Stomach smooth muscle (tissue), 2 donors: ENCODE data around the gene EHBP1.
A peak's percentile ranks its signal among the peaks of the same experiment; 100 is the strongest.

Source experiments
- H3K27ac ChIP-seq: one replicate; pipeline ENCODE4 v1.7.0; 2013; ENCODE audit warnings: mild to moderate bottlenecking, low read length, inconsistent platforms
- H3K27me3 ChIP-seq, 2 donors: one replicate each; pipeline ENCODE4 v1.7.0; 2013; ENCODE audit warnings: low read length in 2 of 2; ENCODE audit not compliant: insufficient read depth in 2 of 2, control insufficient read depth in 1 of 2
- H3K36me3 ChIP-seq, 2 donors: one replicate each; pipeline ENCODE4 v1.7.0; 2013; ENCODE audit warnings: low read length in 2 of 2; ENCODE audit not compliant: control insufficient read depth in 2 of 2, insufficient read depth in 2 of 2
- H3K4me1 ChIP-seq: one replicate; pipeline ENCODE4 v1.7.0; 2013; ENCODE audit warnings: low read length; ENCODE audit not compliant: control insufficient read depth, insufficient read depth
- H3K4me3 ChIP-seq, 2 donors: one replicate each; pipeline ENCODE4 v1.7.0; 2013; ENCODE audit warnings: low read length in 2 of 2
- H3K9ac ChIP-seq, 2 donors: one replicate each; pipeline ENCODE4 v1.7.0; 2013; ENCODE audit warnings: low read length in 2 of 2, mild to moderate bottlenecking in 1 of 2
- H3K9me3 ChIP-seq, 2 donors: one replicate each; pipeline ENCODE4 v1.7.0; 2013; ENCODE audit warnings: low read length in 2 of 2; ENCODE audit not compliant: control insufficient read depth in 2 of 2
- donor health status: healthy.
- donor health status: Pancreatic carcinoma.

The EHBP1 gene

DNA sequence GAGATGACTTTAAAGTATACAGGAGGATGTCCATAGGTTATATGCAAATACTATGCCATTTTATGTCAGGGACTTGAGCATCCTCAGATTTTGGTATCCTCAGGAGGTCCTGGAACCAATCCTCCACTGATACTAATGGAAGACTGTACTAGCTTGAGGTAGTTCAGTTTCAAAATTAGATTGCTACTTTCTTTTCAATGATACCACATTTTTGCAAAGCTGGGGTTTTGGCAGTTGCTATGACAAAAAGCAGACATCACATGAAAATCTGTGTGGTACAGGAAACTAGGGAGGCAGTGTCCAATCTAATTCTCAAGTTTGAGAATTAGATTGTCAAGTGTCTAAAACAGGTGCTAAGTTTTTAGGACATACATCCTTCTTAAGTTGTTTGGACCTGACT, 14.2 kb downstream of the EHBP1 start:
- Histone ChIP-seq H3K4me3 (no peak overlapping the region), H3K27me3 (no peaks in the 10 kb centered on the region), H3K36me3 (no peaks in the 10 kb centered on the region), H3K4me1 (peaks cover 5% of the 10 kb centered on the region), H3K27ac (no peak overlapping the region), H3K9ac (no peak overlapping the region), H3K9me3 (no peaks in the 10 kb centered on the region)

GRCh38 chr2:62722679-62723078, 17.2 kb downstream of the EHBP1 start:
- Histone ChIP-seq H3K4me1 (peaks cover 13% of the 10 kb centered on the region), H3K27ac (no peak overlapping the region), H3K27me3 (no peaks in the 10 kb centered on the region), H3K36me3 (no peaks in the 10 kb centered on the region), H3K9me3 (no peaks in the 10 kb centered on the region), H3K9ac (no peak overlapping the region), H3K4me3 (no peak overlapping the region)

DNA sequence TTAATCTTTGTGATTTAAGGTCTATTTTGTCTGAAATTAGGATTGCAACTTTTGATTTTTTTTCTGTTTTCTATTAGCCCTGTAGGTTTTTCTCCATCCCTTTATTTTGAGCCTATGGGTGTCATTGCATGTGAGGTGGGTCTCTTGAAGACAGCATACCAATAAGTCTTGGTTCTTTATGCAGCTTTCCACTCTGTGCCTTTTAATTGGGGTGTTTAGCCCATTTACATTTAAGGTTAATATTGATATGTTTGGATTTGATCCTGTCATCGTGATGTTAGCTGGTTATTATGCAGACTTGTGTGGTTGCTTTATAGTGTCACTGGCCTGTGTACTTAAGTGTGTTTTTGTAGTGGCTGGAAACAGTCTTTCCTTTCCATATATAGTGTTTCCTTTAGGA, 17.7 kb downstream of the EHBP1 start:
- Histone ChIP-seq H3K36me3 (no peaks in the 10 kb centered on the region), H3K4me1 (peaks cover 19% of the 10 kb centered on the region), H3K27me3 (no peaks in the 10 kb centered on the region), H3K9ac (no peak overlapping the region), H3K27ac (no peak overlapping the region), H3K4me3 (no peak overlapping the region), H3K9me3 (no peaks in the 10 kb centered on the region)

- H3K9ac ChIP-seq: no peak overlapping the region
- H3K27ac ChIP-seq: peak overlapping the region; percentile 53
- no peaks in the 10 kb centered on the region for H3K9me3 ChIP-seq
- H3K36me3 ChIP-seq: no peaks in the 10 kb centered on the region
- peaks cover 19% of the 10 kb centered on the region for H3K4me1 ChIP-seq
- H3K27me3 ChIP-seq: no peaks in the 10 kb centered on the region
- no peak overlapping the region for H3K4me3 ChIP-seq
These were observed 18.6 kb downstream of the EHBP1 start for GRCh38 chr2:62724106-62724505.

DNA sequence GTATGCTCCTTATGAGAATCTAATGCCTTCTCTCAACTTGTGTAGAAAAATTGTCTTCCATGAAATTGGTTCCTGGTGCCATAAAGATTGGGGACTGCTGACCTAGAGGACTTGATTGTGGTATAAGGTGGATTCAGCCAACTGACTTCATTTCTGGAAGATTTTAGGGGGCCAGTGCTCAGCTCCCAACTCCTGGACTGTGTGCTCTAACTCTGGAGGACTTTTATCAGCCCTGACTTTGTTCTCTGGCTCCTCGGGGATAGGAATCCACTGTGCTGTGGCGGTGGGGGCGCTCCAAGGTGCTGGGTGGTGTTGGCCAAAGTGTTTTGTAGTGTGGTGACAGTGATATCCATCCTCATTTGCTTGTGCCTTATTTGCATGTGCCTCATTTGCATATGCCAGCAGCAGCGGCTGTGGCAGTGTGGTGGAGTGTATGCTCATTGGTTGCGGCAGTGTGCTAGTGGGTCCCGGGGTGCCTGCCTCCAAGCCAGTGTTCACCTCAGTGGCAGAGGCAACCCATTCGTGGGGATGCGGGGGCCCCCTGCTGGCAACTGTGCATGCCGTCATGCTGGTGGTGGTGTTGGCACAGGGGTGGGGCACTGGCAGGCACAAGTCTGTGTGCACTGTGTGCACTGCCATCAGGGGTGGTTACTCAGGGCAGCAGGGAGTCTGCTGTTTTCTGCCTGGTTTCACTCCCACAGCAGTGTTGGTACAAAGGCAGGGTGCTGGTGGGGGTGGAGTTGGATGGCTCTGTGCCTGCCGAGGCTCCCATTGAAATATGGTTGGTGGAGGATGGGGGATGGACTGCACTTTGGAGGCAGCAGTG, 19.6 kb downstream of the EHBP1 start:
- Histone ChIP-seq H3K27ac (peak overlapping the region; percentile 53), H3K4me1 (peaks cover 19% of the 10 kb centered on the region), H3K4me3 (peak overlapping the region; percentile 28 to 31)

GRCh38 chr2:62725712-62726055, 20.2 kb downstream of the EHBP1 start:
- H3K27ac ChIP-seq: no peak overlapping the region
- no peaks in the 10 kb centered on the region for H3K27me3 ChIP-seq
- peaks cover 19% of the 10 kb centered on the region for H3K4me1 ChIP-seq
- H3K4me3 ChIP-seq: peak overlapping the region in 1 of 2 donors; percentile 31
- no peaks in the 10 kb centered on the region for H3K36me3 ChIP-seq
- no peaks in the 10 kb centered on the region for H3K9me3 ChIP-seq
- no peak overlapping the region for H3K9ac ChIP-seq

More for the DNA sequence above, 19.6 kb downstream of the EHBP1 start:
- H3K9ac ChIP-seq: no peak overlapping the region
- H3K36me3 ChIP-seq: no peaks in the 10 kb centered on the region
- no peaks in the 10 kb centered on the region for H3K9me3 ChIP-seq
- H3K27me3 ChIP-seq: no peaks in the 10 kb centered on the region

- Histone ChIP-seq H3K27me3 (no peaks in the 10 kb centered on the region), H3K27ac (peak overlapping the region; percentile 7), H3K36me3 (no peaks in the 10 kb centered on the region), H3K4me3 (no peak overlapping the region), H3K9ac (no peak overlapping the region), H3K4me1 (peaks cover 19% of the 10 kb centered on the region), H3K9me3 (peaks cover 3 to 4% of the 10 kb centered on the region in 2 donors)
These were observed 21.9 kb downstream of the EHBP1 start for GRCh38 chr2:62727259-62727867.

- Histone ChIP-seq H3K9ac (no peak overlapping the region), H3K36me3 (no peaks in the 10 kb centered on the region), H3K27ac (peak overlapping the region; percentile 7)
These were observed 22.5 kb downstream of the EHBP1 start for GRCh38 chr2:62727876-62728566.

GRCh38 chr2:62731275-62731674, 25.8 kb downstream of the EHBP1 start:
- H3K27me3 ChIP-seq: no peaks in the 10 kb centered on the region
- H3K27ac ChIP-seq: no peak overlapping the region
- peaks cover 3 to 4% of the 10 kb centered on the region in 2 donors for H3K9me3 ChIP-seq
- no peak overlapping the region for H3K9ac ChIP-seq
- H3K4me3 ChIP-seq: no peak overlapping the region
- peaks cover 7% of the 10 kb centered on the region for H3K4me1 ChIP-seq
- H3K36me3 ChIP-seq: no peaks in the 10 kb centered on the region

More at GRCh38 chr2:62727876-62728566, 22.5 kb downstream of the EHBP1 start:
- Histone ChIP-seq H3K4me3 (no peak overlapping the region), H3K4me1 (peaks cover 19% of the 10 kb centered on the region), H3K9me3 (peaks cover 3 to 4% of the 10 kb centered on the region in 2 donors), H3K27me3 (no peaks in the 10 kb centered on the region)

DNA sequence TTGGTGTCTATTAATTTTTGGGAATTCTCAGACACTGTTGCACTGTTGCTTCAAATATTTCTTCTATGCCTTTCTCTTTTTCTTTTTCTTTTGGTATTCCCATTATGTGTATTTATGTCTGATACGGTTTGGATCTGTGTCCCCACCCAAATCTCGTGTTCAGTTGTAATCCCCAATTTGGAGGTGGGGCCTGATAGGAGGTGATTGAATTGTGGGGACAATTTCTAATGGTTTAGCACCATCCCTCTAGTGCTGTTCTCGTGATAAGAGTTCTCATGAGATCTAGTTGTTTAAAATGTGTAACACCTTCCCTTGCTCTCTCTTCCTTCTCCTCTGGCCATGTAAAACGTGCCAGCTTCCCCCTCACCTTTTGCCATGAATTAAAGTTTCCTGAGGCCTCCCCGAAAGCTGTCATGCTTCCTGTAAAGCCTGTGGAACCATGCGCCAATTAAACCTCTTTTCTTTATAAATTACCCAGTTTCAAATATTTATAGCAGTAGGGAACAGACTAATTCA, 26.8 kb downstream of the EHBP1 start:
- H3K4me1 ChIP-seq: peaks cover 7% of the 10 kb centered on the region
- no peaks in the 10 kb centered on the region for H3K27me3 ChIP-seq
- H3K36me3 ChIP-seq: no peaks in the 10 kb centered on the region
- H3K27ac ChIP-seq: no peak overlapping the region
- no peak overlapping the region for H3K9ac ChIP-seq
- no peak overlapping the region for H3K4me3 ChIP-seq
- peaks cover 3 to 4% of the 10 kb centered on the region in 2 donors for H3K9me3 ChIP-seq
